Fibroblast of skin of right biceps (primary cell): Measurements from ENCODE around the gene SACS.
"Not testable (repeated sequence)": the region's sequence is repeated elsewhere in the genome, so short reads cannot be mapped to it uniquely, and the experiment has no call there.

ENCODE experiments used
- DNase-seq: peaks from one replicate; pipeline ENCODE4 v3.0.0-alpha.2; 2013

The SACS gene

GRCh38 chr13:23401156-23401555 is 32.3 kb downstream of the SACS start:
- DNase-seq: not testable (repeated sequence)

DNA sequence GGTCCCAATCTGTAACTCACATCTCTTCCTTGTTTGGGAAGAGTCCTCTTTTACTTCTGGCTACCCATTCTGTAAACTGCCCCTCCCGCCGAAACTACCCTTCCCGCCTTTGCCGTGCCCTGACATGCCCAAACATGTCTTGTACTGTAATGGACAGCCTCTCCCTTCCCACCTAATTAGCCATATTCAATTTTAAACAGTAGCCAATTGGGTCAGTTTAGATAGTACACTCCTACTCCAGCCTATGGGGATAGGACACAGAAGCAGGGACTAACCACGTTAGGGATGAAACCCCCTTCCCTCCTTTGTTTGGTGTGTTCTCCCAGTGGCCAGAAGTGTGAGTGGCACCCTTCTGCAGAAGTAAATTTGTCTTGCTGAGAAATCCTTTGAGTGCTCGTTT is 34.2 kb downstream of the SACS start:
- DNase-seq: no peak

DNA sequence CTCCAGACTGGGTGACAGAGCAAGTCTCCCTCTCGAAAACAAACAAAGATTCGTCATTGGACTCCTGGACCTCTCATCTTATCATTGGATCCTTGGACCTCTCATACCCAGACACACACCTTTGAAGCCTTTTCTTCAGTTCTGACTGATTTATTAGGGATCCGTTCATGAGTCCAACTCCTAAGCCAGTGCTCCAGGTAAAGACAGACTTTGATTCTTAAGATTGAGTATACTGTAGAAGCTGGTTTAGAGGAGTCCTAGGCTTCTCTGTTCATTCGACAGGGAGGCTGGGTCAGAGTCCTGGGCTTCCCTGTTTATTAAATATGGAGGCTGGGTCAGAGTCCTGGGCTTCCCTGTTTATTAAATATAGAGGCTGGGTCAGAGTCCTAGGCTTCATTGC is 38.7 kb downstream of the SACS start:
- DNase-seq: no peak

DNA sequence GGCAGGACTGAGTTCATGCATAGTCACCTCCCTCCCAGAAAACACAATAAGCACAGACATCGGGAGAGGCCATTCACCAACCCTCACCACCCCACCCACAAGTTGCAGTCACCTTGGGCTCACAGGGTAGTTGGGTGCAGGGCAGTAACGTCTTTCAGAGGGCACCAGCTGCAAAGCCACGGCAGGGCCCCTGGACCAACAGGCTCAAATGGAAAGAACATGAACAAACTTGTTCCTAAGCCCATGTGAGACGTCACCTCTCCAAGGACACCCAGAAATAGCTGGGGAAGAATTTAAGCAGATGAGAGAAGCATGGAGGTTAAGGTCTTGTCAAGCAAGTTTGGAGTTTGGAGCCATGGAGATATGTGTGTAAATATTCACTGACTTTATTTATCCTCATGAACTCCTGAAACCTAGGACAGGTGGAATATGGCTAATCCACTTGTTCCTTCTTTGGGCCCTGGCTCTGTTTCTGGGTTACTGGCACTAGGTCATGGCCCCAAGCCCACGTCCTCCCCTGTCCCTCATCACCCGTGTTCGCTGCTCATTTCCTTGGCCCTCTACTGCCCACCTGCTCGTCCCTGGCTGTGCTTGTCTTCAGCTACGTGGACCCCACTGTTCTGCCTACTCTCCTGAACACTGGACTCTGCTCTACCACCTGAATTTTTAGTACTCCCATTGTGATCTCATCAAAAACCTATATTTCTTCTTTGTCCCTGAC is 40.4 kb downstream of the SACS start:
- DNase-seq: no peak

- no peak for DNase-seq
Observed at GRCh38 chr13:23392313-23392712, 41.2 kb downstream of the SACS start.

DNA sequence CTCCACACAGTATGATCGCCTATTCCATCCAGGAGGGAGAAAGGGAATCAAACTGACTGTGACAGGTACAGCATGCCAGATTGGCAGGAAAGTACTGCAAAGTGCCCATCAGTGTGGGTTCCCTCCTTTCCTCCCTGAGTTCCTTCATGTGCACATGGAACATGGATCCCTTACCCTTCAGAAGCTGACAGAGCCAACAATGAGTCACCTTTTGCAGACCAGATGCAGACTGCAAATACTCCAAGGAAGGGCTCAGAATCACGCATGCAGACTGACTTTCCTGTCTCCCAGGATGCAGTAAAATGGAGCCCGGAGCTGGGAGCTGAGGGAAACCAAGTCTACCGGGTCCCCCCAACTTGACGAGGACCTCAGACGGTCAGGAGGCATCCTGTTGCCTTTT is 41.8 kb downstream of the SACS start:
- peak; percentile 58 for DNase-seq

DNA sequence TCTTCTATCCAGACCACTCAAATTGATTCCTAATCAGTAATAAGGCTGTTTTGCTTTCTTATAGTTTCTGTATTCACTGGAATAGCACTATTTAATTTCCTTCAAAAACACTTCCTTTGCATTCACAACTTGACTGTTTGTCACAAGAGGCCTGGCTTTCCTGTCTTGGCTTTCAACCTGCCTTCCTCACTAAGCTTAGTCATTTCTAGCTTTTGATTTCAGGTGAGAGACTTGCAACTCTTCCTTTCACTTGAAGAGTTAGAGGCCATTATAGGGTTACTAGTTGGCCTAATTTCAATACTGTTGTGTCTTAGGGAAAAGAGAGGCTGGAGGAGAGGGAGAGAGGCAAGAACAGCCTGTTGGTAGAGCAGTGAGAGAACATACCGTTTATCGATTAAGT is 47.0 kb downstream of the SACS start:
- DNase-seq: no peak

GRCh38 chr13:23385931-23386330 is 47.6 kb downstream of the SACS start:
- DNase-seq: no peak

DNA sequence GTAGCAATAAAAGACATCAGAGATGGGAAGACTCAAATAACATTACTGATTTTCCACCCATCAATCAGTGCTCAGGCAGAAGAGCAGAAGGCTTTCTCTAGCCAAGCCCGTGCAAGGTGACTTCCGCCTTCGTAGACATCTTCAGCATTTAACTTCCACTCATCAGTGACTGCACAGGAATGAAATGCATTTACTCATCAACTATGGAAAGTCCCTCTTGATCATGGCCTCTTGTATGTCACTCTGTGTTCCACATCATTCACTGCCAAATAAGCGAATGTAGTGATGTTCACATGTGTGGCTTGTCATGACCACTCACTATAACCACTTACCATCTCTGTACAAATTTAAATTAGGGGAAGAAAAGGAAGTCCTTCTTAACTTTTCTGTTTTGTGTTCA is 49.4 kb downstream of the SACS start:
- peak; percentile 83 for DNase-seq

GRCh38 chr13:23383151-23383550 is 50.4 kb downstream of the SACS start:
- no peak for DNase-seq

DNA sequence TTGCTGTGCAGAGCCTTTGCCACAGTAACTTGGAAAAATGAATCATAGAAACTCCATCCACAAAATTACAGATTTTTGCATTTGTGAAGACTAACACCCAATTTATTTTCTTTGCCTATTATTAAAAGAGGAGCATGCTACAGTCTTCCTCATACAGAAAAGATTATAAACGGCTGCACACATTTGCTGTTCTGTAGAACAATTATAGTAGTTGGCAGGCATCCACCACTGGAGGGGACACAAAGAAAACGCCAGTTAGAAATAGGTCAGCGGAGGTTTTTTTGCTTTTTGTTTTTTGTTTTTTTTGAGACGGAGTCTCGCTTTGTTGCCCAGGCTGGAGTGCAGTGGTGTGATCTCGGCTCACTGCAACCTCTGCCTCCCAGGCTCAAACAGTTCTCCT is 51.6 kb downstream of the SACS start:
- DNase-seq: peak; percentile 31

DNA sequence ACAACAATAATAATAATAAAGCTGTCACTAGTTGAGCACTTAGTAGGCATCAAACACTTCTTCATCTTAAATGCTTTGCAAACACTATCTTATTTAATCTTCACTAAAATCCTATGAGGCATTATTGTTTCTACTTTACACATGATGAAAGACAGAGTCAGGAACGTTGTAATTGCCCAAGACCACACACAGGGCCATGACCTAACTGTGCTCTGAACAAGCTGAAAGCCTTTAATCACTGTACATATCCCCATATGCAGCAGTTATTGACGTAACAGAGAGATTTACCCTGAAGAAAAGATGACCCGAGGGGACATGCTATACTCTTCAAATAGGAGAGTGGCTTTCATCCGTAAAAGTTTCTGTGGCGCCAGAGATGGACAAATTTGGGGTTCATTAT is 53.0 kb downstream of the SACS start:
- DNase-seq: peak; percentile 82

DNA sequence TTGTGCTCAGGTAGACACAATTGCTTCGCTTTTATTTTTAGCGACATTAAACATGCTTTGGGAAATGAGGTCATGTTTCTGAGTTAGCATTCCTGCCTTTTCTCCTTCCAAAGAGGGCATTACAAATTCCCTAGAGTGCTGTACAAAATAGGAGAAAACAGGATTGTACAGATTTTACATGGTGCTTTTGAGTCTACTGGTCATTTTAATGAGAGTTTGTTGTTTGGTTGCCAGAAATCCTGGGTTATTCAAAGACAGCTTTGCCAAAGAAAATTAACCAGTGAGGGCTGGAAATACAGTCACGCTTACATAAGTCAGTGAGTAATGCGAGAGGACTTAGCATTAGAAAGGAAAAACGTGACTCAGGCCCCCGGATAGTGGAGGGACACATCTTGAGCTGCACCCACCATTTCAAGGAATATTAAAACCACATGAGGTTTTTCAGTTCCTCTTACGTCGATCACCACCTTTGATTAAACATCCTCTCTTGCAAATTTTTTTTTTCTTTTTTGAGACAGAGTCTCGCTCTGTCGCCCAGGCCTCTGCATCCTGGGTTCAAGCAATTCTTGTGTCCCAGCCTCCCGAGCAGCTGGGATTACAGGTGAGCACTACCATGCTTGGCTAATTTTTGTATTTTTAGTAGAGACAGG is 55.4 kb downstream of the SACS start:
- DNase-seq: peak; percentile 100

- no peak for DNase-seq
Observed at GRCh38 chr13:23377579-23377978, 55.9 kb downstream of the SACS start.

- peak; percentile 95 for DNase-seq
Observed at GRCh38 chr13:23375001-23375971, 58.2 kb downstream of the SACS start.

- peak; percentile 44 for DNase-seq
Observed at GRCh38 chr13:23372264-23372906, 61.1 kb downstream of the SACS start.

DNA sequence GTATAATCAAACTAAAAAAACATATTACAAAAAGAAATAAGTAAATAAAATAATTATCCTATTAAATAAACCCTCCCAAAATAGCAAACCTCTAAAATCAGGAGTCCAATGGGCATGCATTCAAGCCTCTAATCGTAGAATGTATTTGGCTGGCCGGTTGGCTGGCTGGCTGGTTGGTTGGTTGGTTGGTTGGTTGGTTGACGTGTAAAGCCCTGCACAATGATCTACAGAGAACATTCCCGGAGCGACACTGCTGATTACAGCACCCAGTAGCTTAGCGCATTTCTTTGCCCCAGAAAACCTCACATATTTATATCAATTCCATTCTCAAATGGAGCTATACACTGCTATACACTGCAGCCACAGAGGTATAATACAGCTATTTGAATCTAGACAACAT is 65.6 kb downstream of the SACS start:
- no peak for DNase-seq

DNA sequence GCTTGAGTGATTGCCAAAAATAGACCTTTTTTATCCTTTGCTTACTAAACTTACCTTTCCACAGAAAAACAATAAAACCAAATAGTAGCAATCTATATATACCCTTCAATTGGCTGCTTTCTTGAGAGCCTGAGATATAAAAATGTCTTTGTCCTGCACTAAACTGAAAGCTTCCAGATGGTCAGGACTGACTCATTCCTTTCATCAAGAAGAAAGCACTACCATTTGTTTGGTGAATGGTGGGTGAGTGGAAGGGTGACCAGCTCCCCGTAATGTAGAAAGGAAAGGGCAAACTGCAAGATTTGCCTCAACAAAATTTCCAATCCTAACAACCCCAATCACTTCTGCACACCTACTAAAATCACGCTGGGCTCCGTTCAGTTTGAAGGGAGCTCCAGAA is 67.8 kb downstream of the SACS start:
- DNase-seq: no peak

- no peak for DNase-seq
Observed at GRCh38 chr13:23359882-23360281, 73.6 kb downstream of the SACS start.

DNA sequence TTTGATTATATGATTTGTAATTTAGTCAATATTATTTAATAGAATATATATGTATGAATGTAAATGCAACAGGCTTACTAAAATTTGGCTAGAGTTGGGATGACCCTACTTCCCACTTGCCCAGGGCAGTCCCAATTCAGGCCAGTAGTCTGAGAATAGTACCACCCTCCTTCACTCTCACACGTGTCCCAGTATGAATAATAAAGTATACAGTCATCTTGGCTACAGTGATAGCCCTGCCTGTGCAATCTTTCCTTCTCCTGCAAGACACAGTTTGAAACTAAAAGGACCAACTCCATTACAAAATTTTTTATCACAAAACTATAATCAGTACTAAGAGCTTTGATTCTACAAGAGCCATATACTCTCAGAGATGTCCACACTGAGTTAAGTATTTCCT is 76.2 kb downstream of the SACS start:
- DNase-seq: no peak

DNA sequence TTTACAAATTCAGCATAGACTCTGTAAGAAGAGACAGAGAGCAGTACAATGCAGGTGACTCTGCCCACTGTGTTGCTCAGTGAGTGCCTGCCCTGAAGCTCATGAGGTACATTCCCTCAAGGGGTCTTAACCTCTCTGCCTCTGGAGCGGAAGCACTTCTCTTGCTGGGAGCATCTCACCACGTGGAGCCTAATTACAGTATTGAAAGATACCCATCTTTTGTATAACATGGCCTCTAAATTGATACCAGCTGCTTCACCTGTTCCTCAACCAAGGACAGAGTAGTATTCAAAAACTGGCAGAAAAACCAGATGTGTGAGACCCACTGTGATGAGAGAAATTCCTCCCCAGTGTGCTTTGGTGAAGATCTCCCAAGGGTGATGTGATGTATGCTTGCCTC is 77.1 kb downstream of the SACS start:
- DNase-seq: no peak

- DNase-seq: no peak
Observed at GRCh38 chr13:23354520-23354919, 79.0 kb downstream of the SACS start.

DNA sequence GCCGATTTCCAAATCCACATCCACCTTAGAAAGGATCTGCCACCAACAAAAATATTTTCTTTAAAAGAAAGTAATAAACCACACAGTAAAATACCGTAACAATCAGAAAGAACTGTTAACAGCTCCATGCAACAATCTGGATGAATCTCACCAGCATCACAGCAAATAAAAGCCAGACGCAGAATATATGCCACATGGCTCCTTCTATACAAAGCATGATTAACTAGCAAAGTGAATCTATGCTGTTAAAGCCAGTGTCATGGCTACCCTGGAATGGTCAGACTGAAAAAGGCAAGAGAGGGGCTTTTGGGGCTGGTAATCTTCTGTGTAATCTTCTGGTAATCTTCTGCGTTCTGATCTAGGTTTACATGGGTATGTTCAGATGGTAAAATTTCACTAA is 81.3 kb downstream of the SACS start:
- no peak for DNase-seq
